Measurements from ENCODE around the gene SHOX. TPM values are rescaled to one million over a fixed set of nuclear protein-coding genes. Genes with fewer than 3 reads are reported as not detected.
A peak's percentile ranks its signal among the peaks of the same experiment; 100 is the strongest.
"Not testable (repeated sequence)": the region's sequence is repeated elsewhere in the genome, so short reads cannot be mapped to it uniquely, and the experiment has no call there.

SHOX gene
- total RNA-seq, 4 donors from 2014 or later, result 0.29 to 2.8 (median 0.89) TPM

- TF ChIP-seq, protein P1, sequence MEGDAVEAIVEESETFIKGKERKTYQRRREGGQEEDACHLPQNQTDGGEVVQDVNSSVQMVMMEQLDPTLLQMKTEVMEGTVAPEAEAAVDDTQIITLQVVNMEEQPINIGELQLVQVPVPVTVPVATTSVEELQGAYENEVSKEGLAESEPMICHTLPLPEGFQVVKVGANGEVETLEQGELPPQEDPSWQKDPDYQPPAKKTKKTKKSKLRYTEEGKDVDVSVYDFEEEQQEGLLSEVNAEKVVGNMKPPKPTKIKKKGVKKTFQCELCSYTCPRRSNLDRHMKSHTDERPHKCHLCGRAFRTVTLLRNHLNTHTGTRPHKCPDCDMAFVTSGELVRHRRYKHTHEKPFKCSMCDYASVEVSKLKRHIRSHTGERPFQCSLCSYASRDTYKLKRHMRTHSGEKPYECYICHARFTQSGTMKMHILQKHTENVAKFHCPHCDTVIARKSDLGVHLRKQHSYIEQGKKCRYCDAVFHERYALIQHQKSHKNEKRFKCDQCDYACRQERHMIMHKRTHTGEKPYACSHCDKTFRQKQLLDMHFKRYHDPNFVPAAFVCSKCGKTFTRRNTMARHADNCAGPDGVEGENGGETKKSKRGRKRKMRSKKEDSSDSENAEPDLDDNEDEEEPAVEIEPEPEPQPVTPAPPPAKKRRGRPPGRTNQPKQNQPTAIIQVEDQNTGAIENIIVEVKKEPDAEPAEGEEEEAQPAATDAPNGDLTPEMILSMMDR (IDR thresholded peaks at IDR 0.05 in 4 of 5, conservative IDR thresholded peaks at IDR 0.05 in 1 of 5), result no peak
- no peak for TF ChIP-seq POLR2A (IDR thresholded peaks at IDR 0.05)
- Histone ChIP-seq H3K4me3 (no peak overlapping the region), H3K27ac (no peak overlapping the region), H3K36me3 (no peaks in the 10 kb centered on the region), H3K9me3 (no peaks in the 10 kb centered on the region), H3K4me1 (no peaks in the 10 kb centered on the region), H3K27me3 (peaks cover 8 to 25% (median 21%) of the 10 kb centered on the region in 3 donors)
- DNase-seq, result no peak
- ATAC-seq, result no peak
- intact Hi-C loops (cut with DNase I; ENCODE audit: low total_unique reads) (no loop called here), in situ Hi-C loops (cut with MboI; ENCODE audit: low sequenced_read_pairs in 4 of 4) (no loop called here)
These were observed 11.2 kb upstream of the SHOX start for GRCh38 chrX:619451-619811.

DNA sequence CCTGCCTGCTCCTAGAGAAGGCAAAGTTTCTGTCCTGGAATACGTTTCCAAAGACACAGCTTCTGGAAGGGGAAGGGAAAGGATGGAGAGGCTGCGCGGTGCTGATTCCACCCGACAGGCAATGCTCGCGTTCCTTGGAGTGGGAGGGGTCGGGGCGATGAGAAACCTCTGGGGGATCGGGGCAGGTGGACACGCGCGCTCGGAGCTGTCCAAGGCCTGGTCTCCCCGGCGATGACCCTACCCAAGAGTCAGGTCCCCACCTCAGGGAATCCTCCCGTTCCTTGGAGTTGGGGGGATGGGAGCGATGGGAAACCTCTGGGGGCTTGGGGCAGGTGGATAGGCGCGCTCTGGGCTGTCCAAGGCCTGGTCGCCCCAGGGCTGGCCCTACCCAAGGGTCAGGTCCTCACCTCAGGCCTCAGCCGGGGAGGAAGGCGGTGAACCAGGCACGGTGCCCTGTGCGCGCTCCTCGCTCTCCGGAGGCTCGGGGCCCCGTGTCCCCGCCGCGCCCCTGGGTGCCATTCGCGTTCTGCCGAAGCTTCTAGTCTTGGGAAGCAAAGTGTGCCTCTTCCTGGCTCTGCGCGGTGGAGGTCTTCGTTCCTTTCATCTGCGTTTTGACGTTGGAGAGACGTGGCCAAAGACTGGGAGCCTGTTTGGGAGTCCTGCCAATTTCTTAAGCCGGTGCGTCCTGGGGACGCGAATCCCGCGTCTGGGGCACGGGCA, 10.6 kb upstream of the SHOX start:
- intact Hi-C loops (cut with DNase I; ENCODE audit: low total_unique reads), result no loop called here
- H3K4me1 ChIP-seq, result no peaks in the 10 kb centered on the region
- H3K4me3 ChIP-seq, result no peak overlapping the region
- no peak for ATAC-seq
- no peaks in the 10 kb centered on the region for H3K36me3 ChIP-seq
- in situ Hi-C loops (cut with MboI; ENCODE audit: low sequenced_read_pairs in 4 of 4), result no loop called here
- no peak overlapping the region for H3K27ac ChIP-seq
- TF ChIP-seq, protein P1 (IDR thresholded peaks at IDR 0.05 in 4 of 5, conservative IDR thresholded peaks at IDR 0.05 in 1 of 5), result no peak
- TF ChIP-seq POLR2A (IDR thresholded peaks at IDR 0.05), result no peak
- DNase-seq, result no peak
- no peaks in the 10 kb centered on the region for H3K9me3 ChIP-seq
- H3K27me3 ChIP-seq, result peaks cover 8 to 25% (median 21%) of the 10 kb centered on the region in 3 donors

DNA sequence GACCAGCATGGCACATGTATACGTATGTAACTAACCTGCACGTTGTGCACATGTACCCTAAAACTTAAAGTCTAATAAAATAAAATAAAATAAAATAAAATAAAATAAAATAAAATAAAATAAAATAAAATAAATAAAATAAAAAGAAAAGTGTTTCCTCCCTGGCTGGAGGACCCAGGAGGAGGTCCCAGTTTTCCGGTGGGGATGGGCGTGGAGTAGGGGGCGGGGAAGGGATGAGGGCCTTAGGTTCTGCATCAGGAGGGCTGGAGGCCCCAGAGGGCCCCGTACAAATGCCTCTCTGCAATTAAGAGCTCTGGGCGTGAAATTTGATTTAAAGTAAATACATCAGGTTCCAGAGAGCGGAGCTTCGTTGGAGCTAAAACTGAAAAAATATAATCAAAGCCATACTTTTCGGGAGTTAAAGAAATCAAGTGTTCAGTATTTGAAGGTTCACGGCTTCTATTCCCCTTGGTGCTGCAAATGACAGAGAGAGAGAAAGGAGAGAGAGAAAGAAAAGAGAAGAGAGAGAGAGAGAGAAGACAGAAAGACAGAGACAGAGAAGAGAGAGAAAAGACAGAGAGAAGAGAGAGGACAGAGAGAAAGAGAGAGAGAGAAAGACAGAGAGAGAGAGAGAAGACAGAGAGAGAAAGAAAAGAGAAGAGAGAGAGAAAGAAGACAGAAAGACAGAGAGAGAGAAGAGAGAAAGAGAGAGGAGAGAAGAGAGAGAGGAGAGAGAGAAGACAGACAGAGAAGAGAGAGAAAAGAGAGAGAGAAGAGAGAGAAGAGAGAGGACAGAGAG, 8.7 kb upstream of the SHOX start:
- Histone ChIP-seq H3K9me3 (no peaks in the 10 kb centered on the region), H3K27me3 (peaks cover 14 to 26% (median 25%) of the 10 kb centered on the region in 3 donors), H3K4me1 (no peaks in the 10 kb centered on the region), H3K27ac (no peak overlapping the region), H3K4me3 (no peak overlapping the region), H3K36me3 (no peaks in the 10 kb centered on the region)
- TF ChIP-seq POLR2A (IDR thresholded peaks at IDR 0.05), result no peak
- TF ChIP-seq, protein P1 (IDR thresholded peaks at IDR 0.05 in 4 of 5, conservative IDR thresholded peaks at IDR 0.05 in 1 of 5), result no peak
- DNase-seq, result no peak
- intact Hi-C loops (cut with DNase I; ENCODE audit: low total_unique reads) (no loop called here), in situ Hi-C loops (cut with MboI; ENCODE audit: low sequenced_read_pairs in 4 of 4) (no loop called here)
- no peak for ATAC-seq

DNA sequence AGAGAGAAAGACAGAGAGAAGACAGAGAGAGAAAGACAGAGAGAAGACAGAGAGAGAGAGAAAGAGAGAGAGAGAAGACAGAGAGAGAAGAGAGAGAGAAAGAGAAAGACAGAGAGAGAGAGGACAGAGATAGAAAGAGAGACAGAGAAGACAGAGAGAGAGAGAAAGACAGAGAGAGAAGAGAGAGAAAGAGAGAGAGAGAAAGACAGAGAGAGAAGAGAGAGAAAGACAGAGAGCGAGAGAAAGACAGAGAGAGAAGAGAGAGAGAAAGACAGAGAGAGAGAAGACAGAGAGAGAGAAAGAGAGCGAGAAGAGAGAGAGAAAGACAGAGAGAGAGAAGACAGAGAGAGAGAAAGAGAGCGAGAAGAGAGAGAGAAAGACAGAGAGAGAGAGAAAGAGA, 7.8 kb upstream of the SHOX start:
- H3K27ac ChIP-seq; ATAC-seq; H3K4me3 ChIP-seq; in situ Hi-C loops (cut with MboI; ENCODE audit: low sequenced_read_pairs in 4 of 4); intact Hi-C loops (cut with DNase I; ENCODE audit: low total_unique reads); H3K36me3 ChIP-seq; DNase-seq; H3K4me1 ChIP-seq; H3K9me3 ChIP-seq: not testable (repeated sequence)
- peaks cover 13 to 25% (median 23%) of the 10 kb centered on the region in 3 donors for H3K27me3 ChIP-seq

- intact Hi-C loops (cut with DNase I; ENCODE audit: low total_unique reads), result no loop called here
- DNase-seq (no peak), ATAC-seq (no peak)
- no peaks in the 10 kb centered on the region for H3K36me3 ChIP-seq
- peak overlapping the region in 1 of 4 donors; percentile 28 for H3K4me3 ChIP-seq
- H3K9me3 ChIP-seq, result no peaks in the 10 kb centered on the region
- H3K4me1 ChIP-seq, result no peaks in the 10 kb centered on the region
- no peak overlapping the region for H3K27ac ChIP-seq
- in situ Hi-C loops (cut with MboI; ENCODE audit: low sequenced_read_pairs in 4 of 4), result no loop called here
- peaks cover 9 to 25% (median 20%) of the 10 kb centered on the region in 3 donors for H3K27me3 ChIP-seq
- no peak for TF ChIP-seq POLR2A (IDR thresholded peaks at IDR 0.05)
- TF ChIP-seq, protein P1 (IDR thresholded peaks at IDR 0.05 in 4 of 5, conservative IDR thresholded peaks at IDR 0.05 in 1 of 5), result no peak
These were observed 7.4 kb upstream of the SHOX start for GRCh38 chrX:623268-623598.

All from gastrocnemius medialis (tissue), 4 donors.